HUDEP-2 (cell line): Measurements from ENCODE around the gene CAV3.

ENCODE experiments used
- DNase-seq, 76 experiments: peaks; one replicate each; lab custom pipeline; 2025; ENCODE audit not compliant: unreplicated experiment in 76 of 76; lab: John Stamatoyannopoulos, UW

CAV3 gene

GRCh38 chr3:8780279-8780678 is 46.7 kb downstream of the CAV3 start:
- DNase-seq = no peak

- DNase-seq = no peak
Observed at GRCh38 chr3:8784676-8785435, 51.3 kb downstream of the CAV3 start.

DNA sequence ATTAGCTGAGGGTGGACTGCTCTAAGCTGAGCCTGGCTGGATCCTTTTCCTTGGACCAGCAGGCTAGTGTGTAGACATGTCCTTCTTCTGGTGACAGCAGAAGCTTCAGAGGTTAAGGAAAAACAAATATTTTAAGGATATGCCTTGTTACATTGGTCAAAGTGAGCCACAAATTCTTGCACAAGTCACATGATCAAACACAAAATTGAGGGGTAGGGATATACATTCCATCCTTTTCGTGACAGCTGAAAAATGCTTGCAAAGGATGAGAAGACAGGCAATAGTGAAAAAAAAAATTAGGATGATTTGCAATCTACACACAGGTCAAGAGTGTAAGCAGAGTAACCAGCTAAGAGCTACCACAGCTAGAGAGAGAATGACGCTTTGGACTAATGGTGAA is 56.9 kb downstream of the CAV3 start:
- DNase-seq = no peak

DNA sequence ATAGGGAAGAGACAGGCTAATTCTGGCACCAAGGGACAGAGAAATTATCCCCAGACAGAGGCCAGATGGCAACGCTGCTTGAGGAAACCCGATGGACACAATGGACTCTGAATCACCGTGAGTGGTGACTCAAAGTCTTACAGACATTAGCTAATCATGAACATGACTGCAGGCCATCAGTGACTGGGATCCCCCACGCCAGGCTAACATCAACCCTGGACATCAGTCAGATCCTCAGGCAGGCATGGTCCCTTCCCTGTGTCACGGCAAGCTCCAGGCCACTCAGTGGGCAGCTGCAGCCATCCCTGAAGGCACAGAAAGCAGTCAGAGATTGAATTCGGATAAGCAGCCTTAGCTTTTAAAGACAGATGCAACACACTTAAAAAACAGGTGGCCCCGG is 59.6 kb downstream of the CAV3 start:
- no peak for DNase-seq

DNA sequence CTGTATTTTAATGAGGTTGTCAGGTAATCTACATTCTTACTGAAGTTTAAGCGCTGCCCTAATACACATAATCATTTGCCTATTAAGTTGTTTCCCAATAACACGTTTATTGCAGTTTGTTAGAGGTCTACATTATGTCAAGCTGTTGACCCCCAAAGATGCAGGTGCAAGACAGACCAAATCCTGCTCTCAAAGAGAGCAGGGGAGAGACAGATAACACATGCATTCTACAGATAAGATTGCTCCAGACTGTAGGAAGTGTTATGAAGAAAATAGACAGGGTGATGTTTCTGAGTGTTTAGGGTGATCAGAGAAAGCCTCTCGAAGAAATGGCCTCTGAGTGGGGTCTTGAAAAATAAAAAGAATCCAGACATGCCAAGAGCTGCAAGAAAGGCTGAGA is 60.6 kb downstream of the CAV3 start:
- no peak for DNase-seq
